Astrocyte (in vitro differentiated cells and primary cell): Measurements from ENCODE around the gene CELSR2.

Experiments used
- EZH2 ChIP-seq: IDR thresholded peaks from 2 replicates; pipeline ENCODE4 v1.6.1; 2012; ENCODE audit warnings: mild to moderate bottlenecking, low read length, inconsistent platforms; ENCODE audit not compliant: insufficient read depth
- TF ChIP-seq, protein P1 (sequence below): IDR thresholded peaks from 2 replicates; pipeline ENCODE4 v1.5.1; 2011; ENCODE audit warnings: low read depth, mild to moderate bottlenecking, inconsistent platforms, low read length, moderate library complexity; ENCODE audit not compliant: insufficient read depth

DNA sequence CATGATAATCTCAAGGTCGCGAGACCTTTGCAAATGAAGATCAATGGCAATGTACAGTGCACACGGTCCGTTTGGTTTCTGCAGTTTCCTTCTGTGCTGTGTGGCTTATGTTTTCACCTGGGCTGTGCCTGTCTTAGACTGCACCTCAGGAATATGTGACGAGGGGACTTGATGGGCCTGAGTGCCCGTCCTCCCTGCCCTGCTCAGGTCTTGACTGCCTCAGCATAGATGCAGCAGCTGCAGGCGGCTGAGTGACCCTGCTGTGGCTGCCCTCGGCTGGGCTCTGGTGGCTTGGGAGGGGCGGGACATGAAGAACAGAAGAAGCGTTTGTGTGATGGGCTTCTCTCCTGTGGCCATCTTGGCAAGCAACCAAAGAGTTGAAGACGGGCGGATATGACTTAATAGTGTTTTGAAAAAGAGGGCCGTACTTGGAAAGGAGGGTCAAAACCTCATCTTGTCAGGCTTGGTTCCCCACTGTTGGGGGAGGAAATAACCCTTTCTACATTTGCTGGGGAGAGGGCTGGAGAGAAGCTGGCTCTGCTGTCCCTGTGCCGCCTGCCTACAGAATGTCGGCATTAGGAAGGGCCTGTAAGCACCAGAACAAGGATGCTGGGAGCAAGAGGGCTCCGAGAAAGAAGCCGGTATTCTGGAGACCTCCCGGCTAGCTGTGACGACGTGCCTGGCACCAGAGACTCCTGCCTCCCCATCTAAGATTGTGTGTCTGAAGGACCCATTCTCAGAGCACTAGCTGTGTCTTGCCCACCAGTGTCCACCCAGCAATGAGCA, 50.4 kb downstream of the CELSR2 start:
- TF ChIP-seq, protein P1, sequence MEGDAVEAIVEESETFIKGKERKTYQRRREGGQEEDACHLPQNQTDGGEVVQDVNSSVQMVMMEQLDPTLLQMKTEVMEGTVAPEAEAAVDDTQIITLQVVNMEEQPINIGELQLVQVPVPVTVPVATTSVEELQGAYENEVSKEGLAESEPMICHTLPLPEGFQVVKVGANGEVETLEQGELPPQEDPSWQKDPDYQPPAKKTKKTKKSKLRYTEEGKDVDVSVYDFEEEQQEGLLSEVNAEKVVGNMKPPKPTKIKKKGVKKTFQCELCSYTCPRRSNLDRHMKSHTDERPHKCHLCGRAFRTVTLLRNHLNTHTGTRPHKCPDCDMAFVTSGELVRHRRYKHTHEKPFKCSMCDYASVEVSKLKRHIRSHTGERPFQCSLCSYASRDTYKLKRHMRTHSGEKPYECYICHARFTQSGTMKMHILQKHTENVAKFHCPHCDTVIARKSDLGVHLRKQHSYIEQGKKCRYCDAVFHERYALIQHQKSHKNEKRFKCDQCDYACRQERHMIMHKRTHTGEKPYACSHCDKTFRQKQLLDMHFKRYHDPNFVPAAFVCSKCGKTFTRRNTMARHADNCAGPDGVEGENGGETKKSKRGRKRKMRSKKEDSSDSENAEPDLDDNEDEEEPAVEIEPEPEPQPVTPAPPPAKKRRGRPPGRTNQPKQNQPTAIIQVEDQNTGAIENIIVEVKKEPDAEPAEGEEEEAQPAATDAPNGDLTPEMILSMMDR: no peak
- TF ChIP-seq EZH2: no peak
